Lower leg skin (tissue), 4 donors: ENCODE measurements around the gene SMAD9. TPM values are rescaled to one million over a fixed set of nuclear protein-coding genes. Genes with fewer than 3 reads are reported as not detected.

Source experiments
- DNase-seq, 2 donors: peaks; one replicate each; pipeline ENCODE4 v3.0.0-alpha.2; 2019; ENCODE audit warnings: low spot score in 2 of 2
- H3K4me3 ChIP-seq: fragments of 200-600 bp; sonication (generic); 2 replicates; pipeline ENCODE4 v1.5.1; 2017; ENCODE audit warnings: mild to moderate bottlenecking, low read depth; ENCODE audit not compliant: poor library complexity, severe bottlenecking
- CTCF ChIP-seq, 3 donors: fragments of 450-650 bp; IDR thresholded peaks; one replicate each; pipeline ENCODE4 v1.5.1; 2016; ENCODE audit warnings: antibody characterized with exemption in 3 of 3, mild to moderate bottlenecking in 3 of 3, moderate library complexity in 2 of 3
- POLR2A ChIP-seq, 2 donors: fragments of 450-650 bp; IDR thresholded peaks; one replicate each; pipeline ENCODE4 v1.6.1; 2016 to 2017; ENCODE audit warnings: antibody characterized with exemption in 2 of 2, mild to moderate bottlenecking in 1 of 2, moderate library complexity in 1 of 2
- WGBS, 2 donors: methylation state at CpG; one replicate each; pipeline ENCODE4 v1.1.5; 2018; 5-methylcytosine and 5-hydroxymethylcytosine counted together
- intact Hi-C: fragments of 100-400 bp; cut with DNase I; formaldehyde crosslinking; loops from one replicate; pipeline ENCODE4 v1.15.0; 2023; ENCODE audit warnings: low total_unique reads
- total RNA-seq, 4 donors: library from RNA; depleted of rRNA; stranded (reverse); fragments of >200 nt; gene quantifications; one replicate each; pipeline ENCODE4 v1.1.0, GENCODE V29; 2016

SMAD9 gene
- total RNA-seq, 4 donors from 2014 or later: 1.4 to 4.4 (median 2.2) TPM

GRCh38 chr13:36862002-36862685 is 57.9 kb downstream of the SMAD9 start:
- intact Hi-C loops: no loop called here
- 80 to 84% methylated on average over 6 of the region's 6 CpGs for whole genome bisulfite sequencing, 2 donors
- no peak for DNase-seq
- no peak overlapping the region for H3K4me3 ChIP-seq
- TF ChIP-seq CTCF (IDR thresholded peaks at IDR 0.05): no peak
- no peak for TF ChIP-seq POLR2A (IDR thresholded peaks at IDR 0.05)

- 91 to 93% methylated on average over 4 of the region's 4 CpGs for WGBS, 2 donors
- DNase-seq: no peak
- TF ChIP-seq POLR2A (IDR thresholded peaks at IDR 0.05): no peak
- TF ChIP-seq CTCF (IDR thresholded peaks at IDR 0.05): no peak
- intact Hi-C loops: no loop called here
- no peak overlapping the region for H3K4me3 ChIP-seq
Observed at GRCh38 chr13:36859259-36859658, 60.8 kb downstream of the SMAD9 start.

GRCh38 chr13:36858290-36858689 is 61.7 kb downstream of the SMAD9 start:
- WGBS, 2 donors: 39 to 43% methylated on average over 3 of the region's 3 CpGs
- intact Hi-C loops: no loop called here
- TF ChIP-seq POLR2A (IDR thresholded peaks at IDR 0.05) (no peak), CTCF (IDR thresholded peaks at IDR 0.05) (no peak)
- no peak overlapping the region for H3K4me3 ChIP-seq
- no peak for DNase-seq

GRCh38 chr13:36857253-36857652 is 62.8 kb downstream of the SMAD9 start:
- no peak overlapping the region for H3K4me3 ChIP-seq
- no peak for TF ChIP-seq CTCF (IDR thresholded peaks at IDR 0.05)
- TF ChIP-seq POLR2A (IDR thresholded peaks at IDR 0.05): no peak
- intact Hi-C loops: no loop called here
- no peak for DNase-seq

- H3K4me3 ChIP-seq: no peak overlapping the region
- TF ChIP-seq POLR2A (IDR thresholded peaks at IDR 0.05) (no peak), CTCF (IDR thresholded peaks at IDR 0.05) (no peak)
- WGBS, 2 donors: 91 to 93% methylated on average over 13 of the region's 13 CpGs
- DNase-seq: no peak
- intact Hi-C loops: no loop called here
Observed at GRCh38 chr13:36850790-36851438, 69.1 kb downstream of the SMAD9 start.
